Measurements from ENCODE around the gene SPATA4. TPM values are rescaled to one million over a fixed set of nuclear protein-coding genes. Genes with fewer than 3 reads are reported as not detected.
A peak's percentile ranks its signal among the peaks of the same experiment; 100 is the strongest.

The SPATA4 gene
- total RNA-seq, 1 experiment from 2014 or later, result not detected

DNA sequence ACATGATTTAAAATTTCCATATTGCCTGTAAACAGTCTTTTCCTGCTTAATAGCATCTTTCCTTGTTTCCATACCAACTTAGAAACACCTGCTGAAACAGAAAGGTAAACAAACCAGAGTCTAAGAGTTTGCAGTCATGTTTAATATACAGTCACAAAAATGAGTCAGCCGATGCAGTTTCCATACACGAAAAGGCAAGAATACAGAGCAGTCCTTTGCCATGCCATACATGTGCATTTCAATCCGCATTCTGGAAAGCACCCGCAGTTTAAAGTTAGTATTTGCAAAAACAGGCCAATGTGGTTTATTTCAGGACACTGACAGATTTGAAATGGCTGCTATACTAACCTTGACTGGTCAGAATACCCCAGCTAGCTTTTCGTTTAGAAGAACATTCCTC, 41.6 kb upstream of the SPATA4 start:
- Histone ChIP-seq H2BK120ac (ENCODE audit: low read depth, low read length, poor library complexity, severe bottlenecking) (no peak overlapping the region), H3K14ac (ENCODE audit: insufficient read depth, low read length) (no peak overlapping the region), H3K79me1 (ENCODE audit: insufficient read depth, low read depth, low read length, poor library complexity, severe bottlenecking) (no peaks in the 10 kb centered on the region), H3K9me3 (ENCODE audit: control insufficient read depth, low read depth, low read length) (no peaks in the 10 kb centered on the region), H3K18ac (ENCODE audit: insufficient read length, low read depth, low read length) (no peak overlapping the region), H4K91ac (ENCODE audit: insufficient read length, low read depth, low read length) (no peak overlapping the region), H2AFZ (ENCODE audit: low read length) (no peak overlapping the region), H3K27ac (ENCODE audit: insufficient read length, low read depth, low read length) (no peak overlapping the region), H3K4ac (ENCODE audit: low read depth, low read length) (no peak overlapping the region), H3K4me1 (ENCODE audit: insufficient read depth, low read length) (no peaks in the 10 kb centered on the region), H3T11ph (ENCODE audit: low read length) (no peak overlapping the region), H2AK5ac (ENCODE audit: insufficient read length, low read length) (peak overlapping the region; percentile 75), H4K5ac (ENCODE audit: insufficient read length, low read depth, low read length) (no peak overlapping the region), H3K79me2 (ENCODE audit: insufficient read depth, low read length) (no peaks in the 10 kb centered on the region), H2BK20ac (ENCODE audit: low read depth, low read length, poor library complexity, severe bottlenecking) (no peak overlapping the region), H3K4me2 (ENCODE audit: insufficient read depth, insufficient read length, low read length) (no peak overlapping the region), H3K56ac (ENCODE audit: insufficient read length, low read depth, low read length) (no peak overlapping the region), H3K23me2 (ENCODE audit: insufficient read length, low read depth, low read length, poor library complexity, severe bottlenecking) (no peaks in the 10 kb centered on the region), H2BK15ac (ENCODE audit: low read depth, low read length) (no peak overlapping the region), H3K9ac (ENCODE audit: extremely low read depth, insufficient read length, low read length) (no peak overlapping the region), H4K20me1 (ENCODE audit: control insufficient read depth, insufficient read depth, insufficient read length) (no peaks in the 10 kb centered on the region), H2BK12ac (ENCODE audit: insufficient read length, low read depth, low read length) (no peak overlapping the region), H3K27me3 (ENCODE audit: insufficient read depth, low read length) (no peaks in the 10 kb centered on the region), H3K23ac (ENCODE audit: insufficient read length, low read depth, low read length) (no peak overlapping the region), H4K8ac (replicated peaks; ENCODE audit: insufficient read length, low read depth, low read length) (no peak overlapping the region), H2BK5ac (ENCODE audit: insufficient read length, low read length) (no peak overlapping the region)
- no CpG with 5 or more reads among the region's 5 CpGs for WGBS (ENCODE audit: extremely low coverage, insufficient read length, low lambda C conversion rate)
- no peaks in the 10 kb centered on the region for H3K9me3 Mint-ChIP-seq
- H3K4me1 Mint-ChIP-seq, result peaks cover 19 to 22% of the 10 kb centered on the region in 2 experiments
- H3K4me3 Mint-ChIP-seq, result no peak overlapping the region
- H3K36me3 Mint-ChIP-seq (ENCODE audit: insufficient read depth in 1 of 3, low read depth in 3 of 3), result no peaks in the 10 kb centered on the region
- no peaks in the 10 kb centered on the region for H3K27me3 Mint-ChIP-seq (ENCODE audit: low read depth)
- TF ChIP-seq, protein P1, sequence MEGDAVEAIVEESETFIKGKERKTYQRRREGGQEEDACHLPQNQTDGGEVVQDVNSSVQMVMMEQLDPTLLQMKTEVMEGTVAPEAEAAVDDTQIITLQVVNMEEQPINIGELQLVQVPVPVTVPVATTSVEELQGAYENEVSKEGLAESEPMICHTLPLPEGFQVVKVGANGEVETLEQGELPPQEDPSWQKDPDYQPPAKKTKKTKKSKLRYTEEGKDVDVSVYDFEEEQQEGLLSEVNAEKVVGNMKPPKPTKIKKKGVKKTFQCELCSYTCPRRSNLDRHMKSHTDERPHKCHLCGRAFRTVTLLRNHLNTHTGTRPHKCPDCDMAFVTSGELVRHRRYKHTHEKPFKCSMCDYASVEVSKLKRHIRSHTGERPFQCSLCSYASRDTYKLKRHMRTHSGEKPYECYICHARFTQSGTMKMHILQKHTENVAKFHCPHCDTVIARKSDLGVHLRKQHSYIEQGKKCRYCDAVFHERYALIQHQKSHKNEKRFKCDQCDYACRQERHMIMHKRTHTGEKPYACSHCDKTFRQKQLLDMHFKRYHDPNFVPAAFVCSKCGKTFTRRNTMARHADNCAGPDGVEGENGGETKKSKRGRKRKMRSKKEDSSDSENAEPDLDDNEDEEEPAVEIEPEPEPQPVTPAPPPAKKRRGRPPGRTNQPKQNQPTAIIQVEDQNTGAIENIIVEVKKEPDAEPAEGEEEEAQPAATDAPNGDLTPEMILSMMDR (conservative IDR thresholded peaks at IDR 0.05), result no peak
- no peak for DNase-seq
- no peak overlapping the region for H3K27ac Mint-ChIP-seq

All from H9 (cell line).